Upper lobe of right lung (tissue), 1 donor: ENCODE data around the gene MINAR1. TPM values are rescaled to one million over a fixed set of nuclear protein-coding genes. Genes with fewer than 3 reads are reported as not detected.

ENCODE experiments used
- ATAC-seq: fragments of 200-7000 bp; cut with Tn5 transposase; one replicate; pipeline ENCODE4 v1.9.1; 2020; ENCODE audit warnings: mild to moderate bottlenecking, moderate library complexity
- DNase-seq: peaks from one replicate; pipeline ENCODE4 v3.0.0-alpha.2; 2020
- H3K27ac ChIP-seq: fragments of 200-600 bp; one replicate; pipeline ENCODE4 v1.8.0; 2022
- H3K27me3 ChIP-seq: fragments of 200-600 bp; one replicate; pipeline ENCODE4 v1.8.0; 2022; ENCODE audit warnings: mild to moderate bottlenecking
- H3K36me3 ChIP-seq: fragments of 200-600 bp; one replicate; pipeline ENCODE4 v1.8.0; 2022
- H3K4me1 ChIP-seq: fragments of 200-600 bp; one replicate; pipeline ENCODE4 v1.8.0; 2022
- H3K4me3 ChIP-seq: fragments of 200-600 bp; one replicate; pipeline ENCODE4 v1.8.0; 2022; ENCODE audit warnings: mild to moderate bottlenecking
- H3K9me3 ChIP-seq: fragments of 200-600 bp; one replicate; pipeline ENCODE4 v1.8.0; 2022
- intact Hi-C: fragments of 100-400 bp; cut with DNase I; formaldehyde crosslinking; loops from one replicate; pipeline ENCODE4 v1.11.0; 2022
- total RNA-seq: library from RNA; stranded (reverse); fragmentation: NEBNext Ultra II Directional; extraction: Animal tissue kit (Norgen Biotek cat#: 25700); gene quantifications from one replicate; pipeline ENCODE4 v1.2.1, GENCODE V29; 2021
- TF ChIP-seq, protein P1 (sequence below): fragments of 200-600 bp; IDR thresholded peaks from one replicate; pipeline ENCODE4 v1.8.0; 2022; ENCODE audit warnings: antibody characterized with exemption
- donor health status: DM: no; HTN: yes; CAD: no; lungs with severe emphysema.

Gene MINAR1
- total RNA-seq, 1 donor from 2014 or later: 0.26 TPM

GRCh38 chr15:79481793-79482192 lies 49.7 kb downstream of the MINAR1 start:
- ATAC-seq (no peak), DNase-seq (no peak)
- Histone ChIP-seq H3K27ac (no peak overlapping the region), H3K27me3 (no peaks in the 10 kb centered on the region), H3K36me3 (no peaks in the 10 kb centered on the region), H3K9me3 (no peaks in the 10 kb centered on the region), H3K4me1 (no peaks in the 10 kb centered on the region), H3K4me3 (no peak overlapping the region)
- intact Hi-C loops: no loop called here
- TF ChIP-seq, protein P1, sequence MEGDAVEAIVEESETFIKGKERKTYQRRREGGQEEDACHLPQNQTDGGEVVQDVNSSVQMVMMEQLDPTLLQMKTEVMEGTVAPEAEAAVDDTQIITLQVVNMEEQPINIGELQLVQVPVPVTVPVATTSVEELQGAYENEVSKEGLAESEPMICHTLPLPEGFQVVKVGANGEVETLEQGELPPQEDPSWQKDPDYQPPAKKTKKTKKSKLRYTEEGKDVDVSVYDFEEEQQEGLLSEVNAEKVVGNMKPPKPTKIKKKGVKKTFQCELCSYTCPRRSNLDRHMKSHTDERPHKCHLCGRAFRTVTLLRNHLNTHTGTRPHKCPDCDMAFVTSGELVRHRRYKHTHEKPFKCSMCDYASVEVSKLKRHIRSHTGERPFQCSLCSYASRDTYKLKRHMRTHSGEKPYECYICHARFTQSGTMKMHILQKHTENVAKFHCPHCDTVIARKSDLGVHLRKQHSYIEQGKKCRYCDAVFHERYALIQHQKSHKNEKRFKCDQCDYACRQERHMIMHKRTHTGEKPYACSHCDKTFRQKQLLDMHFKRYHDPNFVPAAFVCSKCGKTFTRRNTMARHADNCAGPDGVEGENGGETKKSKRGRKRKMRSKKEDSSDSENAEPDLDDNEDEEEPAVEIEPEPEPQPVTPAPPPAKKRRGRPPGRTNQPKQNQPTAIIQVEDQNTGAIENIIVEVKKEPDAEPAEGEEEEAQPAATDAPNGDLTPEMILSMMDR: no peak

Other genes with a start within 250 kb of the MINAR1 start
- gene ANKRD34C, start 149.6 kb upstream of the MINAR1 start, total RNA-seq: not detected
- 45.6 TPM for gene TMED3, start 121.2 kb upstream of the MINAR1 start, total RNA-seq